HG03521 (cell line): ENCODE data around the gene KRTAP5-1.

Experiments
- ATAC-seq: cut with Tn5 transposase; IDR thresholded peaks from one replicate; pipeline ENCODE4 v1.9.1; 2021; ENCODE audit warnings: mild to moderate bottlenecking, moderate library complexity; ENCODE audit not compliant: unreplicated experiment

KRTAP5-1 gene

GRCh38 chr11:1546536-1547466, 38.3 kb downstream of the KRTAP5-1 start:
- ATAC-seq = no peak

GRCh38 chr11:1546077-1546535, 39.0 kb downstream of the KRTAP5-1 start:
- ATAC-seq = no peak

GRCh38 chr11:1545432-1545831, 39.7 kb downstream of the KRTAP5-1 start:
- no peak for ATAC-seq

DNA sequence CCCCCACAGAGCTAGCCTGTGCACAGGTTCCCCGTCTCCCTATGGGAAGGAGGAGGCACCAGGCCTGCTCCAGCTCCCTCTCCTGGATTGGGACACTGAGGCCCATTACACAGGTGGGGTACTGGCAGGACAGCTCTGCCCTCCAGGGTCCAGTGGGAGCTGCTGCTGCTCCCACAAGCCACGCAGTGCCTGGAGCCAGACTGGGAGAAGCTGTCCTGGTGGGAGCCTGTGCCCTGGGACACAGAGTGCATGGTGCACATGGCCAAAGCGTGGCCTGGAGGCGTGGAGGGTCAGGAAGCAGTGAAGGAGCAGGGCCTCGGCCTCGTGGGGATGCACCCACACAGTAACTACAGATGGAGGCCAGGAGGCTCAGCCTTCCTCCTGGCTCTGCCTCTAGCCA, 40.5 kb downstream of the KRTAP5-1 start:
- no peak for ATAC-seq

- ATAC-seq = no peak
Measured at GRCh38 chr11:1543606-1544263, 41.3 kb downstream of the KRTAP5-1 start.

GRCh38 chr11:1542267-1542666, 42.8 kb downstream of the KRTAP5-1 start:
- no peak for ATAC-seq

DNA sequence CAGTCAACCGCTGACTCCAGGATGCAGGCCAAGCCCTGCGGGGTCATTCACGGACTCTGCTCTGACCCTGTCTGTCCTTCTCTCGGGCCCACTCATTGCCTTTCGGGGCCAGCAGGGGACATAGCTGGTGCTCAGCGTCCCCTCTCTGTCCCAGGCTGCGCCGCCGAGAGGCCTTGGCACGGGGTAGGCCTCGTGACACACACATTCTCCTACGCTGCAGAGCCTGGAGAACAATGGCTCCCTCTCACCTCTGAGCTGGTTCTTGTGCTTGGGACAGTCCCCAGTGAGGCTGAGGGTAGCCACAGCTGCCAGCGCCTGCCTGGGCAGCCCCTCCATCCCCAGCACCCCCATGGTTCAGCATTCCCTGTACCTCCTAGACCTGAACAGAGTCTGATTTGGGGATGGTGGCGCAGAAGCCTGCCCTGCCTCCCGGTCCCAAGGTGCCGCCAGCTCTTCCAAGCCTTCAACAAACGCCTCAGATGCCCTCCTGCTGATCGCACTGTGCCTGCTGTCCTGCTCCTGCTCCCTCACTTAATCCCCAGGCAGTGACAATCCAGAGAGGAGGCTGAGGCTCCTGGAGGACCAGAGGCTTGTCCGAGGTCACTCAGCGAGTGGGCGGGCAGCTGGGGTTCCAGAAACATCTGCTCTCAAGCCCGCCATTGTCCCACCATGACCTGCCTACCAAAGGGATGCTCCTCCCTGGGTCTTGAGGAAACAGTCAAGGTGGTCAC, 43.4 kb downstream of the KRTAP5-1 start:
- no peak for ATAC-seq

DNA sequence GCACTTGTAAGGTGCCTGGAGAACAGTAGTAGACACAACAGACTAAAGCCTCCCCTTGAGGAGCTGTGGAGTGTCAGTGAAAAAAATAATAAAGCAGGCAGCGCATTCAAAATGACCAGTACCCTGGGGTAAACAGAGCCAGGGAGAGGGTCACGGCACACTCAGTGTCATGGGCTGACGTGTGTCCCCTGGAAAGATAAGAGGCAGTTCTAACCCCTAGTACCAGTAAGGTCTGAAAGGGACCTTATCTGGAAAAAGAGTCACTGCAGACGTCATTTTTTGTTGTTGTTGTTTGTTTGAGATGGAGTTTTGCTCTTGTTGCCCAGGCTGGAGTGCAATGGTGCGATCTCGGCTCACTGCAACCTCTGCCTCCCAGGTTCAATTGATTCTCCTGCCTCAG, 45.0 kb downstream of the KRTAP5-1 start:
- no peak for ATAC-seq

- no peak for ATAC-seq
Measured at GRCh38 chr11:1538153-1538552, 46.9 kb downstream of the KRTAP5-1 start.

GRCh38 chr11:1536065-1536843, 48.8 kb downstream of the KRTAP5-1 start:
- ATAC-seq = no peak

GRCh38 chr11:1534682-1535081, 50.4 kb downstream of the KRTAP5-1 start:
- no peak for ATAC-seq
